HepG2 (cell line): ENCODE measurements around the gene TCF25. TPM values are rescaled to one million over a fixed set of nuclear protein-coding genes. Genes with fewer than 3 reads are reported as not detected.

Source experiments
- EED ChIP-seq: sonication (generic); formaldehyde crosslinking; IDR thresholded peaks from 2 replicates; pipeline ENCODE4 v1.5.0; 2020; ENCODE audit warnings: mild to moderate bottlenecking, missing genetic modification reagents
- ESRRA ChIP-seq: sonication (generic); formaldehyde crosslinking; IDR thresholded peaks from 2 replicates; pipeline ENCODE4 v1.5.1; 2020; ENCODE audit warnings: mild to moderate bottlenecking, low read depth, missing genetic modification reagents
- MBD4 ChIP-seq: IDR thresholded peaks from 2 replicates; pipeline ENCODE4 v1.6.1; 2012; ENCODE audit warnings: low read length, inconsistent platforms, borderline replicate concordance
- POLR2A ChIP-seq, 2 experiments: IDR thresholded peaks; 2 replicates each; pipeline ENCODE4 v1.6.1; 2011; ENCODE audit warnings: low read depth in 2 of 2, low read length in 2 of 2, mild to moderate bottlenecking in 1 of 2, moderate library complexity in 1 of 2; ENCODE audit not compliant: insufficient read depth in 1 of 2
- ZBTB1 ChIP-seq: sonication (generic); formaldehyde crosslinking; IDR thresholded peaks from 2 replicates; pipeline ENCODE4 v1.4.0; 2020; ENCODE audit warnings: missing genetic modification reagents, borderline replicate concordance
- ZNF260 ChIP-seq: sonication (generic); formaldehyde crosslinking; IDR thresholded peaks from 2 replicates; pipeline ENCODE4 v1.4.0; 2020; ENCODE audit warnings: missing genetic modification reagents, low read depth, mild to moderate bottlenecking, borderline replicate concordance
- ZNF766 ChIP-seq: sonication (generic); formaldehyde crosslinking; IDR thresholded peaks from 2 replicates; pipeline ENCODE4 v1.5.0; 2020; ENCODE audit warnings: missing genetic modification reagents, borderline replicate concordance
- ZSCAN31 ChIP-seq: sonication (generic); formaldehyde crosslinking; IDR thresholded peaks from 2 replicates; pipeline ENCODE4 v1.5.0; 2020; ENCODE audit warnings: low read depth, mild to moderate bottlenecking, missing genetic modification reagents
- polyA plus RNA-seq, 8 experiments: library from polyadenylated mRNA; depleted of rRNA in 3 of 8; stranded (reverse) in 7 of 8; unstranded in 1 of 8; fragments of >200 nt; fragmentation: Illumina TruSeq in 4 of 8; extraction: Trizol in 4 of 8; gene quantifications; 2 replicates each; pipeline versions ENCODE4 v1.2.1 to v1.2.3, GENCODE V29; 2011 to 2016; ENCODE audit warnings: low read depth in 4 of 8, missing spikeins in 1 of 8, mixed read lengths in 1 of 8; ENCODE audit not compliant: insufficient read depth in 1 of 8
- total RNA-seq, 5 experiments: library from RNA; depleted of rRNA; stranded (reverse); fragments of >200 nt; fragmentation: Illumina TruSeq; extraction: Trizol; gene quantifications; 2 replicates each; pipeline ENCODE4 v1.2.3, GENCODE V29; 2016; ENCODE audit warnings: low read depth in 1 of 5
- TF ChIP-seq, protein P1 (sequence below): sonication (generic); formaldehyde crosslinking; IDR thresholded peaks from 2 replicates; pipeline ENCODE4 v1.9.0; 2022; ENCODE audit warnings: missing genetic modification reagents, mild to moderate bottlenecking, borderline replicate concordance
- TF ChIP-seq, protein P2 (sequence below): sonication (generic); formaldehyde crosslinking; IDR thresholded peaks from 2 replicates; pipeline ENCODE4 v1.8.0; 2022; ENCODE audit warnings: mild to moderate bottlenecking, missing genetic modification reagents; ENCODE audit not compliant: insufficient replicate concordance
- TF ChIP-seq, protein P3 (sequence below): sonication (generic); formaldehyde crosslinking; IDR thresholded peaks from 2 replicates; pipeline ENCODE4 v1.4.0; 2020; ENCODE audit warnings: low read depth, missing genetic modification reagents
- TF ChIP-seq, protein P4 (sequence below): sonication (generic); formaldehyde crosslinking; IDR thresholded peaks from 2 replicates; pipeline ENCODE4 v1.5.1; 2020; ENCODE audit warnings: missing genetic modification reagents, mild to moderate bottlenecking, borderline replicate concordance
- TF ChIP-seq, protein P5 (sequence below): sonication (generic); formaldehyde crosslinking; IDR thresholded peaks from 2 replicates; pipeline ENCODE4 v1.5.0; 2020; ENCODE audit warnings: mild to moderate bottlenecking, missing genetic modification reagents

Gene TCF25
- total and polyA plus RNA-seq, 2 of the 13 experiments (the other 11 are each of a cell fraction or from before 2014, with no cell fraction given): 138 to 206 TPM

DNA sequence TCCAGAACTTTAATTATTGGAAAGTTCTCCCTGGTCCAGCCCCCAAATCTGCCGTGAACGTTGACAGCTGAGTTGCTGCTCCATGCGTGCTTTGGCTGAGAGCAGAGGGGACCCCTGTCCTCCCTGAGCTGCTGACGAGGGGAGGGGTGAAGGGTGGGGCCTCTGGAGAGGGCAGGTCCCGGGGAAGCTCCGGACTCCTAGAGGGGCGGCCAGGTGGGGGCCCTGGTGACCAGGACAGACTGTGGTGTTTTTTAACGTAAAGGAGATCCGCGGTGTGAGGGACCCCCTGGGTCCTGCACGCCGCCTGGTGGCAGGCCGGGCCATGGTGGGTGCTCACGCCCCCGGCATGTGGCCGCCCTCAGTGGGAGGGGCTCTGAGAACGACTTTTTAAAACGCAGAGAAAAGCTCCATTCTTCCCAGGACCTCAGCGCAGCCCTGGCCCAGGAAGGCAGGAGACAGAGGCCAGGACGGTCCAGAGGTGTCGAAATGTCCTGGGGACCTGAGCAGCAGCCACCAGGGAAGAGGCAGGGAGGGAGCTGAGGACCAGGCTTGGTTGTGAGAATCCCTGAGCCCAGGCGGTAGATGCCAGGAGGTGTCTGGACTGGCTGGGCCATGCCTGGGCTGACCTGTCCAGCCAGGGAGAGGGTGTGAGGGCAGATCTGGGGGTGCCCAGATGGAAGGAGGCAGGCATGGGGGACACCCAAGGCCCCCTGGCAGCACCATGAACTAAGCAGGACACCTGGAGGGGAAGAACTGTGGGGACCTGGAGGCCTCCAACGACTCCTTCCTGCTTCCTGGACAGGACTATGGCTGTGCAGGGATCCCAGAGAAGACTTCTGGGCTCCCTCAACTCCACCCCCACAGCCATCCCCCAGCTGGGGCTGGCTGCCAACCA is 45.3 kb downstream of the TCF25 start, which contains the start of gene MC1R (continued):
- TF ChIP-seq, protein P1, sequence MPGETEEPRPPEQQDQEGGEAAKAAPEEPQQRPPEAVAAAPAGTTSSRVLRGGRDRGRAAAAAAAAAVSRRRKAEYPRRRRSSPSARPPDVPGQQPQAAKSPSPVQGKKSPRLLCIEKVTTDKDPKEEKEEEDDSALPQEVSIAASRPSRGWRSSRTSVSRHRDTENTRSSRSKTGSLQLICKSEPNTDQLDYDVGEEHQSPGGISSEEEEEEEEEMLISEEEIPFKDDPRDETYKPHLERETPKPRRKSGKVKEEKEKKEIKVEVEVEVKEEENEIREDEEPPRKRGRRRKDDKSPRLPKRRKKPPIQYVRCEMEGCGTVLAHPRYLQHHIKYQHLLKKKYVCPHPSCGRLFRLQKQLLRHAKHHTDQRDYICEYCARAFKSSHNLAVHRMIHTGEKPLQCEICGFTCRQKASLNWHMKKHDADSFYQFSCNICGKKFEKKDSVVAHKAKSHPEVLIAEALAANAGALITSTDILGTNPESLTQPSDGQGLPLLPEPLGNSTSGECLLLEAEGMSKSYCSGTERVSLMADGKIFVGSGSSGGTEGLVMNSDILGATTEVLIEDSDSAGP (CRISPR knock-in tag): peak; percentile 30
- TF ChIP-seq ZNF766 (CRISPR knock-in tag): no peak; the same call in 1 of the 2 replicates
- TF ChIP-seq ZBTB1 (CRISPR knock-in tag): no peak
- TF ChIP-seq ZNF260 (CRISPR knock-in tag): no peak
- TF ChIP-seq, protein P2, sequence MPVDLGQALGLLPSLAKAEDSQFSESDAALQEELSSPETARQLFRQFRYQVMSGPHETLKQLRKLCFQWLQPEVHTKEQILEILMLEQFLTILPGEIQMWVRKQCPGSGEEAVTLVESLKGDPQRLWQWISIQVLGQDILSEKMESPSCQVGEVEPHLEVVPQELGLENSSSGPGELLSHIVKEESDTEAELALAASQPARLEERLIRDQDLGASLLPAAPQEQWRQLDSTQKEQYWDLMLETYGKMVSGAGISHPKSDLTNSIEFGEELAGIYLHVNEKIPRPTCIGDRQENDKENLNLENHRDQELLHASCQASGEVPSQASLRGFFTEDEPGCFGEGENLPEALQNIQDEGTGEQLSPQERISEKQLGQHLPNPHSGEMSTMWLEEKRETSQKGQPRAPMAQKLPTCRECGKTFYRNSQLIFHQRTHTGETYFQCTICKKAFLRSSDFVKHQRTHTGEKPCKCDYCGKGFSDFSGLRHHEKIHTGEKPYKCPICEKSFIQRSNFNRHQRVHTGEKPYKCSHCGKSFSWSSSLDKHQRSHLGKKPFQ (CRISPR knock-in tag): no peak
- peak; percentile 74 for TF ChIP-seq ZSCAN31 (CRISPR knock-in tag)
- TF ChIP-seq, protein P3, sequence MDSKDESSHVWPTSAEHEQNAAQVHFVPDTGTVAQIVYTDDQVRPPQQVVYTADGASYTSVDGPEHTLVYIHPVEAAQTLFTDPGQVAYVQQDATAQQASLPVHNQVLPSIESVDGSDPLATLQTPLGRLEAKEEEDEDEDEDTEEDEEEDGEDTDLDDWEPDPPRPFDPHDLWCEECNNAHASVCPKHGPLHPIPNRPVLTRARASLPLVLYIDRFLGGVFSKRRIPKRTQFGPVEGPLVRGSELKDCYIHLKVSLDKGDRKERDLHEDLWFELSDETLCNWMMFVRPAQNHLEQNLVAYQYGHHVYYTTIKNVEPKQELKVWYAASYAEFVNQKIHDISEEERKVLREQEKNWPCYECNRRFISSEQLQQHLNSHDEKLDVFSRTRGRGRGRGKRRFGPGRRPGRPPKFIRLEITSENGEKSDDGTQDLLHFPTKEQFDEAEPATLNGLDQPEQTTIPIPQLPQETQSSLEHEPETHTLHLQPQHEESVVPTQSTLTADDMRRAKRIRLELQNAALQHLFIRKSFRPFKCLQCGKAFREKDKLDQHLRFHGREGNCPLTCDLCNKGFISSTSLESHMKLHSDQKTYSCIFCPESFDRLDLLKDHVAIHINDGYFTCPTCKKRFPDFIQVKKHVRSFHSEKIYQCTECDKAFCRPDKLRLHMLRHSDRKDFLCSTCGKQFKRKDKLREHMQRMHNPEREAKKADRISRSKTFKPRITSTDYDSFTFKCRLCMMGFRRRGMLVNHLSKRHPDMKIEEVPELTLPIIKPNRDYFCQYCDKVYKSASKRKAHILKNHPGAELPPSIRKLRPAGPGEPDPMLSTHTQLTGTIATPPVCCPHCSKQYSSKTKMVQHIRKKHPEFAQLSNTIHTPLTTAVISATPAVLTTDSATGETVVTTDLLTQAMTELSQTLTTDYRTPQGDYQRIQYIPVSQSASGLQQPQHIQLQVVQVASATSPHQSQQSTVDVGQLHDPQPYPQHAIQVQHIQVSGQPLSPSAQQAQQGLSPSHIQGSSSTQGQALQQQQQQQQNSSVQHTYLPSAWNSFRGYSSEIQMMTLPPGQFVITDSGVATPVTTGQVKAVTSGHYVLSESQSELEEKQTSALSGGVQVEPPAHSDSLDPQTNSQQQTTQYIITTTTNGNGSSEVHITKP (CRISPR knock-in tag): no peak
- no peak for TF ChIP-seq MBD4
- TF ChIP-seq, protein P4, sequence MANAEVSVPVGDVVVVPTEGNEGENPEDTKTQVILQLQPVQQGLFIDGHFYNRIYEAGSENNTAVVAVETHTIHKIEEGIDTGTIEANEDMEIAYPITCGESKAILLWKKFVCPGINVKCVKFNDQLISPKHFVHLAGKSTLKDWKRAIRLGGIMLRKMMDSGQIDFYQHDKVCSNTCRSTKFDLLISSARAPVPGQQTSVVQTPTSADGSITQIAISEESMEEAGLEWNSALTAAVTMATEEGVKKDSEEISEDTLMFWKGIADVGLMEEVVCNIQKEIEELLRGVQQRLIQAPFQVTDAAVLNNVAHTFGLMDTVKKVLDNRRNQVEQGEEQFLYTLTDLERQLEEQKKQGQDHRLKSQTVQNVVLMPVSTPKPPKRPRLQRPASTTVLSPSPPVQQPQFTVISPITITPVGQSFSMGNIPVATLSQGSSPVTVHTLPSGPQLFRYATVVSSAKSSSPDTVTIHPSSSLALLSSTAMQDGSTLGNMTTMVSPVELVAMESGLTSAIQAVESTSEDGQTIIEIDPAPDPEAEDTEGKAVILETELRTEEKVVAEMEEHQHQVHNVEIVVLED (CRISPR knock-in tag): peak; percentile 8; the same call in 1 of the 2 replicates
- TF ChIP-seq, protein P5, sequence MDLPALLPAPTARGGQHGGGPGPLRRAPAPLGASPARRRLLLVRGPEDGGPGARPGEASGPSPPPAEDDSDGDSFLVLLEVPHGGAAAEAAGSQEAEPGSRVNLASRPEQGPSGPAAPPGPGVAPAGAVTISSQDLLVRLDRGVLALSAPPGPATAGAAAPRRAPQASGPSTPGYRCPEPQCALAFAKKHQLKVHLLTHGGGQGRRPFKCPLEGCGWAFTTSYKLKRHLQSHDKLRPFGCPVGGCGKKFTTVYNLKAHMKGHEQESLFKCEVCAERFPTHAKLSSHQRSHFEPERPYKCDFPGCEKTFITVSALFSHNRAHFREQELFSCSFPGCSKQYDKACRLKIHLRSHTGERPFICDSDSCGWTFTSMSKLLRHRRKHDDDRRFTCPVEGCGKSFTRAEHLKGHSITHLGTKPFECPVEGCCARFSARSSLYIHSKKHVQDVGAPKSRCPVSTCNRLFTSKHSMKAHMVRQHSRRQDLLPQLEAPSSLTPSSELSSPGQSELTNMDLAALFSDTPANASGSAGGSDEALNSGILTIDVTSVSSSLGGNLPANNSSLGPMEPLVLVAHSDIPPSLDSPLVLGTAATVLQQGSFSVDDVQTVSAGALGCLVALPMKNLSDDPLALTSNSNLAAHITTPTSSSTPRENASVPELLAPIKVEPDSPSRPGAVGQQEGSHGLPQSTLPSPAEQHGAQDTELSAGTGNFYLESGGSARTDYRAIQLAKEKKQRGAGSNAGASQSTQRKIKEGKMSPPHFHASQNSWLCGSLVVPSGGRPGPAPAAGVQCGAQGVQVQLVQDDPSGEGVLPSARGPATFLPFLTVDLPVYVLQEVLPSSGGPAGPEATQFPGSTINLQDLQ (CRISPR knock-in tag): peak; percentile 86; the same call in 1 of the 2 replicates
- 0 out of 2 replicates have a peak, but pooled peaks have one; percentile 64 for TF ChIP-seq ESRRA (CRISPR knock-in tag)
- no peak for TF ChIP-seq EED (CRISPR knock-in tag)
- peak in 1 of 2 experiments; percentile 85; a peak in 2 of 4 replicates for TF ChIP-seq POLR2A (IDR thresholded peaks at IDR 0.05; ENCODE audit: insufficient read depth in 1 of 2, low read depth in 2 of 2, low read length in 2 of 2)
